ENCODE data around the gene TRPM5. TPM values are rescaled to one million over a fixed set of nuclear protein-coding genes. Genes with fewer than 3 reads are reported as not detected.

Gene TRPM5
- total and polyA plus RNA-seq, 2 of the 4 experiments (the other 2 are of a cell fraction): not detected

- intact Hi-C loops (cut with micrococcal nuclease) (no loop called here), in situ Hi-C loops (cut with MboI; ENCODE audit: low sequenced_read_pairs) (loop anchor here (10.0 kb wide), 1 partner anchor 83 kb away; no protein-coding TSS in a partner anchor), dilution Hi-C loops (cut with HindIII; ENCODE audit: low sequenced_read_pairs, unreplicated experiment) (no loop called here)
- no CpG with 5 or more reads among the region's 1 CpG for WGBS, 2 experiments (ENCODE audit: extremely low coverage in 2 of 2, insufficient read length in 1 of 2)
- Histone ChIP-seq H3K4ac (ENCODE audit: low read depth, low read length) (no peak overlapping the region), H2AK5ac (ENCODE audit: low read depth, low read length) (no peak overlapping the region), H2BK15ac (ENCODE audit: low read depth, low read length) (no peak overlapping the region), H3K36me3 (ENCODE audit: control insufficient read depth, insufficient read depth, low read length) (no peaks in the 10 kb centered on the region), H3K9ac (ENCODE audit: low read depth, low read length) (no peak overlapping the region), H3K14ac (replicated peaks; ENCODE audit: low read depth, low read length) (no peak overlapping the region), H4K5ac (ENCODE audit: low read depth, low read length) (no peak overlapping the region), H3K23ac (ENCODE audit: low read depth, low read length) (no peak overlapping the region), H3K79me1 (ENCODE audit: low read depth in 1 of 2, low read length in 2 of 2) (no peaks in the 10 kb centered on the region), H2BK20ac (ENCODE audit: low read depth, low read length) (no peak overlapping the region), H3K9me3 (ENCODE audit: control insufficient read depth, insufficient read depth, low read length) (no peaks in the 10 kb centered on the region), H2BK5ac (ENCODE audit: low read depth, low read length, poor library complexity, severe bottlenecking) (no peak overlapping the region), H3K27me3 (ENCODE audit: control insufficient read depth, insufficient read depth, low read length) (peaks cover 6% of the 10 kb centered on the region; the same call in 1 of the 2 replicates), H4K8ac (ENCODE audit: low read depth in 2 of 2, low read length in 2 of 2) (no peak overlapping the region), H4K91ac (ENCODE audit: insufficient read depth, low read depth, low read length) (no peak overlapping the region), H3K4me2 (ENCODE audit: low read depth, low read length) (no peak overlapping the region), H3K27ac (ENCODE audit: insufficient read depth, low read length) (no peak overlapping the region), H2BK120ac (ENCODE audit: low read depth, low read length) (no peak overlapping the region), H3K56ac (ENCODE audit: extremely low read depth, insufficient read depth, low read length) (no peak overlapping the region), H2AFZ (replicated peaks; ENCODE audit: low read length, poor library complexity) (no peak overlapping the region), H3K18ac (ENCODE audit: low read depth, low read length) (no peak overlapping the region), H4K20me1 (ENCODE audit: insufficient read depth, low read length) (no peaks in the 10 kb centered on the region), H2AK9ac (replicated peaks; ENCODE audit: low read depth, low read length, poor library complexity) (no peak overlapping the region), H3K9me1 (ENCODE audit: insufficient read depth, low read length) (no peaks in the 10 kb centered on the region), H3K4me3 (ENCODE audit: insufficient read depth, low read depth, low read length) (no peak overlapping the region), H3K4me1 (ENCODE audit: control insufficient read depth, insufficient read depth, low read length) (no peaks in the 10 kb centered on the region)
- no peak for DNase-seq
- no TSS peak for BruUV-seq (replicated peaks)
- CTCF ChIA-PET: no interaction called here
- POLR2A ChIA-PET (ENCODE audit: unreplicated experiment): no interaction called here
- no peak for ATAC-seq (ENCODE audit: low read depth)
- no peak for TF ChIP-seq RCOR1 (IDR thresholded peaks at IDR 0.05; ENCODE audit: insufficient replicate concordance, low read length)
- TF ChIP-seq CTCF (conservative IDR thresholded peaks at IDR 0.05; ENCODE audit: low read depth, low read length): no peak
- TF ChIP-seq CEBPB (IDR thresholded peaks at IDR 0.05; ENCODE audit: low read depth, low read length): no peak
- TF ChIP-seq FOS (IDR thresholded peaks at IDR 0.05; ENCODE audit: low read depth, low read length): no peak
- no peak for TF ChIP-seq MAZ (IDR thresholded peaks at IDR 0.05; ENCODE audit: borderline replicate concordance, low read depth, low read length)
- no peak for TF ChIP-seq CHD1 (IDR thresholded peaks at IDR 0.05; ENCODE audit: low read depth, low read length)
- no peak for TF ChIP-seq ELK1 (IDR thresholded peaks at IDR 0.05; ENCODE audit: borderline replicate concordance, low read depth, low read length)
- no peak for TF ChIP-seq RAD21 (IDR thresholded peaks at IDR 0.05; ENCODE audit: low read length)
- TF ChIP-seq MAFK (IDR thresholded peaks at IDR 0.05; ENCODE audit: low read depth, low read length): no peak
- no peak for TF ChIP-seq MXI1 (IDR thresholded peaks at IDR 0.05; ENCODE audit: borderline replicate concordance, low read depth, low read length)
- no peak for TF ChIP-seq BHLHE40 (IDR thresholded peaks at IDR 0.05; ENCODE audit: low read depth, low read length)
- TF ChIP-seq POLR2A (IDR thresholded peaks at IDR 0.05; ENCODE audit: low read depth, low read length): no peak
- TF ChIP-seq RFX5 (IDR thresholded peaks at IDR 0.05; ENCODE audit: low read depth, low read length): no peak
- TF ChIP-seq NFE2L2 (IDR thresholded peaks at IDR 0.05; ENCODE audit: low read depth, low read length): no peak
- TF ChIP-seq USF2 (IDR thresholded peaks at IDR 0.05; ENCODE audit: low read depth, low read length): no peak
These were observed 12.9 kb downstream of the TRPM5 start for GRCh38 chr11:2431395-2431794.
